K562 (cell line): ENCODE data around the gene HARS1. TPM values are rescaled to one million over a fixed set of nuclear protein-coding genes. Genes with fewer than 3 reads are reported as not detected.

Source experiments
- CCNT2 ChIP-seq: IDR thresholded peaks from 2 replicates; pipeline ENCODE4 v1.6.1; 2011; ENCODE audit warnings: borderline replicate concordance, low read depth, mild to moderate bottlenecking, moderate library complexity, mixed read lengths, low read length; ENCODE audit not compliant: insufficient read length; ENCODE audit errors: extremely low read depth
- CEBPG ChIP-seq, 3 experiments: fragments of 200-800 bp in 1 of 3; sonication (Bioruptor generic) in 1 of 3; sonication (generic) in 1 of 3; formaldehyde crosslinking in 1 of 3; IDR thresholded peaks in 2 of 3; conservative IDR thresholded peaks in 1 of 3; 2 replicates each; pipeline versions ENCODE4 v1.6.1 to v1.8.0; 2016 to 2022; ENCODE audit warnings: missing compliant biosample characterization in 2 of 3, missing genetic modification characterization in 2 of 3, mild to moderate bottlenecking in 1 of 3, missing genetic modification reagents in 1 of 3
- CHD1 ChIP-seq: fragments of 200-600 bp; sonication (generic); IDR thresholded peaks from one replicate; pipeline ENCODE4 v1.6.1; 2012; ENCODE audit warnings: mild to moderate bottlenecking, moderate library complexity, low read length, inconsistent platforms
- CXXC5 ChIP-seq: fragments of 250-450 bp; sonication (Bioruptor Pico); IDR thresholded peaks from 2 replicates; pipeline ENCODE4 v1.8.0; 2022; ENCODE audit warnings: inconsistent platforms, mild to moderate bottlenecking, moderate library complexity
- DPF2 ChIP-seq: fragments of 450-650 bp; IDR thresholded peaks from 2 replicates; pipeline ENCODE4 v1.6.1; 2016
- ELK1 ChIP-seq: sonication (generic); formaldehyde crosslinking; IDR thresholded peaks from 2 replicates; pipeline ENCODE4 v1.8.1; 2022; ENCODE audit warnings: missing genetic modification reagents
- EZH2 ChIP-seq: IDR thresholded peaks from 2 replicates; pipeline ENCODE4 v1.6.1; 2012; ENCODE audit warnings: low read depth, mild to moderate bottlenecking, inconsistent platforms, low read length, borderline replicate concordance
- HES1 ChIP-seq: fragments of 450-650 bp; IDR thresholded peaks from 2 replicates; pipeline ENCODE4 v1.6.1; 2016; ENCODE audit warnings: low read depth, mild to moderate bottlenecking, moderate library complexity
- HOXB6 ChIP-seq: fragments of 250-450 bp; sonication (Bioruptor Pico); IDR thresholded peaks from 2 replicates; pipeline ENCODE4 v1.5.1; 2022; ENCODE audit warnings: mild to moderate bottlenecking, borderline replicate concordance
- KLF1 ChIP-seq: fragments of 450-650 bp; IDR thresholded peaks from 2 replicates; pipeline ENCODE4 v1.6.1; 2016; ENCODE audit warnings: missing genetic modification characterization, missing compliant biosample characterization
- NCOA2 ChIP-seq, 2 experiments: fragments of 450-650 bp; IDR thresholded peaks; 2 replicates each; pipeline ENCODE4 v1.6.1; 2018; ENCODE audit warnings: mild to moderate bottlenecking in 2 of 2, moderate library complexity in 1 of 2; ENCODE audit not compliant: partially characterized antibody in 2 of 2
- NFE2 ChIP-seq: IDR thresholded peaks from 2 replicates; pipeline ENCODE4 v1.6.1; 2014; ENCODE audit warnings: antibody characterized with exemption, low read depth
- RBBP5 ChIP-seq: fragments of 200-600 bp; sonication (generic); IDR thresholded peaks from 2 replicates; pipeline ENCODE4 v1.6.1; 2012; ENCODE audit warnings: borderline replicate concordance, mild to moderate bottlenecking, low read length, control low read depth, inconsistent platforms; ENCODE audit not compliant: insufficient read depth, poor library complexity, severe bottlenecking
- TRIM28 ChIP-seq: fragments of 450-650 bp; IDR thresholded peaks from 2 replicates; pipeline ENCODE4 v1.6.1; 2017
- ZNF263 ChIP-seq: sonication (generic); formaldehyde crosslinking; IDR thresholded peaks from 2 replicates; pipeline ENCODE4 v1.8.0; 2022; ENCODE audit warnings: mild to moderate bottlenecking, missing genetic modification reagents, borderline replicate concordance
- ZSCAN32 ChIP-seq: fragments of 450-650 bp; formaldehyde crosslinking; IDR thresholded peaks from 2 replicates; pipeline ENCODE4 v1.4.0; 2020; ENCODE audit warnings: mild to moderate bottlenecking, moderate library complexity
- polyA plus RNA-seq, 8 experiments: library from polyadenylated mRNA; depleted of rRNA in 4 of 8; stranded (reverse) in 5 of 8; unstranded in 3 of 8; fragments of >200 nt; fragmentation: Nextera tagmentation in 2 of 8; fragmentation: Illumina TruSeq in 1 of 8; extraction: Ambion mirVana in 2 of 8; extraction: Trizol in 1 of 8; gene quantifications; 2 replicates each; pipeline versions ENCODE4 v1.2.1 to v1.2.3, GENCODE V29; 2011 to 2014; ENCODE audit warnings: inconsistent platforms in 1 of 8, missing spikeins in 1 of 8
- total RNA-seq, 7 experiments: library from RNA; depleted of rRNA in 6 of 7; stranded (reverse); fragments of >200 nt in 6 of 7; fragmentation: Illumina TruSeq in 2 of 7; extraction: Trizol in 2 of 7; gene quantifications; 2 replicates each; pipeline versions ENCODE4 v1.2.1 to v1.2.3, GENCODE V29; 2011 to 2021; ENCODE audit warnings: low replicate concordance in 1 of 7

Gene HARS1
- total and polyA plus RNA-seq, 9 of the 15 experiments (the other 6 are each of a cell fraction or from before 2014, with no cell fraction given), result 13.5 to 88.5 (median 75.2) TPM

GRCh38 chr5:140690941-140691924 is at the start of gene HARS1, which contains the start of gene HARS2 (continued):
- peak; percentile 69; the same call in 1 of the 2 replicates for TF ChIP-seq DPF2
- TF ChIP-seq EZH2, result no peak
- TF ChIP-seq NCOA2 (IDR thresholded peaks at IDR 0.05; ENCODE audit: partially characterized antibody in 2 of 2), result no peak
- TF ChIP-seq CEBPG (CRISPR knock-in tag; IDR thresholded peaks at IDR 0.05), result 0 out of 2 replicates have a peak, but pooled peaks have one; percentile 16
- TF ChIP-seq CEBPG (tag; conservative IDR thresholded peaks at IDR 0.05 in 1 of 2, IDR thresholded peaks at IDR 0.05 in 1 of 2), result no peak
- no peak for TF ChIP-seq ZSCAN32 (CRISPR knock-in tag)
- TF ChIP-seq CXXC5, result peak; percentile 62
- peak; percentile 78 for TF ChIP-seq RBBP5
- 0 out of 2 replicates have a peak, but pooled peaks have one; percentile 56 for TF ChIP-seq KLF1 (tag)
- peak; percentile 64; the same call in 1 of the 2 replicates for TF ChIP-seq ZNF263 (CRISPR knock-in tag)
- peak; percentile 48 for TF ChIP-seq CCNT2
- 0 out of 2 replicates have a peak, but pooled peaks have one; percentile 26 for TF ChIP-seq HES1
- peak; percentile 56 for TF ChIP-seq CHD1
- no peak for TF ChIP-seq ELK1 (CRISPR knock-in tag)
- peak; percentile 65; the same call in 1 of the 2 replicates for TF ChIP-seq TRIM28
- TF ChIP-seq HOXB6, result peak; percentile 28; the same call in 1 of the 2 replicates
- no peak for TF ChIP-seq NFE2
